SH-SY5Y (cell line): Measurements from ENCODE around the gene TEAD1.

Experiments
- GATA2 ChIP-seq: IDR thresholded peaks from 2 replicates; pipeline ENCODE4 v1.6.1; 2011; ENCODE audit warnings: mild to moderate bottlenecking, low read depth, low read length
- GATA3 ChIP-seq: IDR thresholded peaks from 2 replicates; pipeline ENCODE4 v1.6.1; 2011; ENCODE audit warnings: low read depth, mild to moderate bottlenecking, low read length, moderate library complexity

DNA sequence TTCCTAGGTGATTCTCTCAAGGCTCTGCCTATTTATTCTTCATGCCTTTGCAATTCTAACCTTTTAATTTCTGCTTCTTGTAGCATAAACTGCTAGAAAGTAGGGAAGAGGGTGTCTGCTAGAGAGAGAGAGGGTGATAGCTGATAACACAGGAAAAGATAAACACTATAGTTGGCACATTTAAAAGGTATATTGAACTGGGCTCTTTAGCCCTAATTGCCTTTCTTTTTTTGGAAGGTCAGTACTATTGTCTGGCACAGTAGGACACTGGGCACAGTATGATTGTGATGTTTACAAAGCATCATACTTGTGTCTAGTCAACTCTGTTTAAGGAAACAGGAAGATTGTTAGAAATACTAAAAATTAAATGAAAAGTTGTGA, 33.3 kb downstream of the TEAD1 start:
- TF ChIP-seq GATA3: no peak
- TF ChIP-seq GATA2: no peak
